ENCODE measurements around the gene GET4.

GET4 gene

DNA sequence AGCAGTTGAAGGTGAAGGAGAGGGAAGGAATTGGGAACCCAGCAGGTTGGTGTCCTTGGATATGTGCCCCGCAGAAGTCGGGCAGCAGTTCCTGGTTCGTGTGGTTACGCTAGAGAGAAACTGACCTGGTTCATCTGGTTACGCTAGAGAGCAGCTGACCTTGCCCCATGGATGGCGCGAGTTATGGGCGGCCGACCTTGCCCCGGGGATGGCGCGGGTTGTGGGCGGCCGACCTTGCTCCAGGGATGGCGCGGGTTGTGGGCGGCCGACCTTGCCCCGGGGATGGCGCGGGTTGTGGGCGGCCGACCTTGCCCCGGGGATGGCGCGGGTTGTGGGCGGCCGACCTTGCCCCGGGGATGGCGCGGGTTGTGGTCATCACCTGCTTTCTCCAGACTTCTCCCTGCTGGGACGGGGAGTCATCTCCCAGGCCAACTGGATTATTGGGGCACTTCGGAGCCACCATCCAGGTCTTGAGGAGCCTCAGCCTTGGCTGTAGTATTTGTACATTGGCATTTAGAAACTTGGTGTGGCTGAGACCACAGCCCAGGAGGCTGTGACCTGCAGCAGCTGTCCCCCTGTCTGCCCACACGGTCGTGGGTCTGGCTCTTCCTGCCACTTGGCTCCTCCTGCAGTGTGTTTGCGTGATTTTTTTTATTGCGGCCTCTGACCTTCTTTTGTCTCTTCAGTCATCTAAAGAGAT lies 6.1 kb downstream of the GET4 start:
- Histone ChIP-seq H3K36me3 (ENCODE audit: insufficient read depth, low read length) (no peaks in the 10 kb centered on the region; the same call in 1 of the 2 replicates), H3K9ac (ENCODE audit: low read depth, low read length) (no peak overlapping the region), H3K9me3 (ENCODE audit: control insufficient read depth, insufficient read depth, low read length) (no peaks in the 10 kb centered on the region), H3K4me1 (ENCODE audit: insufficient read depth, low read length) (no peaks in the 10 kb centered on the region; the same call in 1 of the 2 replicates)

- Histone ChIP-seq H3K9me3 (ENCODE audit: control insufficient read depth, insufficient read depth, low read length) (no peaks in the 10 kb centered on the region), H3K36me3 (ENCODE audit: insufficient read depth, low read length) (peaks cover 4% of the 10 kb centered on the region; the same call in 1 of the 2 replicates), H3K4me1 (ENCODE audit: insufficient read depth, low read length) (no peaks in the 10 kb centered on the region; the same call in 1 of the 2 replicates), H3K9ac (ENCODE audit: low read depth, low read length) (no peak overlapping the region)
Observed at GRCh38 chr7:883055-884021, 7.0 kb downstream of the GET4 start.

DNA sequence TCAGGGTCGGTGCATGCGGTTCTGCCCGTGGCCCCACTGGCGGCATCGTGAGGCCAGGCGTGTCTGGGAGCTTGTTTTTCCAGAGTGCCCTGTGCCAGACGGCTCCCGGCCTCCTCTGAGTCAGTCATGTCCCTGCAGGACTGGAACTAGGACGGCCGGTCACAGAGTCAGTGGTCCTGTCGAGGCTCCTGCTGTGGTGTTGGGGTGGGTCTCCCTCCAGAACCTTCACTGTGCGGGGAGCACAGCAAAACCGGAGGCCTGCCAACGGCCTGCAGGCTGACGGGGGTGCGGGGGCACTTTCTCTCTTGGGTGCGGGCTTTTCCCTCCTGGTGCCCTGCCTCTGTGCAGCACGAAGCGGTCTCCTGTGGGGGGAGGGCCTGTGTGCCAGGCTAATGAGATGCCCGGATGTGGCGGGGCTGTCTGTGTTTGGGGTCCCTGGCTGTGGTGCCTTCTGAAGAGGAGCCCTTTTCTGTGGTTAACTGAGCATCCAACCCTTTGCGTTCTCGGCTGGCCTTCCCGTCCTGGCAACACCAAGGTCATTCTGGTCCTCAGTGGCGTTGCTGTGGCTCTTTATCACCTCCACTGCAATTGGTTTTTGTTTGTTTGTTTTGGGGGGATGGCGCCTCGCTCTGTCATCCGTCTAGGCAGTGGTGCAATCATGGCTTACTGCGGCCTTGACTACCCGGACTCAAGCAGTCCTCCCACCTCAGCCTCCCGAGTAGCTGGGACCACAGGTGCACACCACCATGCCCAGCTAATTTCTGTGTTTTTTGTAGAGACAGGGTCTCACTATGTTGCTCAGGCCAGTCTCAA lies 8.0 kb downstream of the GET4 start:
- Histone ChIP-seq H3K9me3 (ENCODE audit: control insufficient read depth, insufficient read depth, low read length) (no peaks in the 10 kb centered on the region), H3K36me3 (ENCODE audit: insufficient read depth, low read length) (peaks cover 5% of the 10 kb centered on the region; the same call in 1 of the 2 replicates), H3K4me1 (ENCODE audit: insufficient read depth, low read length) (no peaks in the 10 kb centered on the region), H3K9ac (ENCODE audit: low read depth, low read length) (no peak overlapping the region)

GRCh38 chr7:885261-885892 lies 9.0 kb downstream of the GET4 start:
- H3K36me3 ChIP-seq (ENCODE audit: insufficient read depth, low read length) = peaks cover 5% of the 10 kb centered on the region; the same call in 1 of the 2 replicates
- H3K9me3 ChIP-seq (ENCODE audit: control insufficient read depth, insufficient read depth, low read length) = no peaks in the 10 kb centered on the region
- no peaks in the 10 kb centered on the region for H3K4me1 ChIP-seq (ENCODE audit: insufficient read depth, low read length)
- no peak overlapping the region for H3K9ac ChIP-seq (ENCODE audit: low read depth, low read length)

- Histone ChIP-seq H3K9me3 (ENCODE audit: control insufficient read depth, insufficient read depth, low read length) (no peaks in the 10 kb centered on the region), H3K4me1 (ENCODE audit: insufficient read depth, low read length) (no peaks in the 10 kb centered on the region), H3K36me3 (ENCODE audit: insufficient read depth, low read length) (peaks cover 6% of the 10 kb centered on the region; the same call in 1 of the 2 replicates), H3K9ac (ENCODE audit: low read depth, low read length) (no peak overlapping the region)
Observed at GRCh38 chr7:885893-886625, 9.7 kb downstream of the GET4 start.

DNA sequence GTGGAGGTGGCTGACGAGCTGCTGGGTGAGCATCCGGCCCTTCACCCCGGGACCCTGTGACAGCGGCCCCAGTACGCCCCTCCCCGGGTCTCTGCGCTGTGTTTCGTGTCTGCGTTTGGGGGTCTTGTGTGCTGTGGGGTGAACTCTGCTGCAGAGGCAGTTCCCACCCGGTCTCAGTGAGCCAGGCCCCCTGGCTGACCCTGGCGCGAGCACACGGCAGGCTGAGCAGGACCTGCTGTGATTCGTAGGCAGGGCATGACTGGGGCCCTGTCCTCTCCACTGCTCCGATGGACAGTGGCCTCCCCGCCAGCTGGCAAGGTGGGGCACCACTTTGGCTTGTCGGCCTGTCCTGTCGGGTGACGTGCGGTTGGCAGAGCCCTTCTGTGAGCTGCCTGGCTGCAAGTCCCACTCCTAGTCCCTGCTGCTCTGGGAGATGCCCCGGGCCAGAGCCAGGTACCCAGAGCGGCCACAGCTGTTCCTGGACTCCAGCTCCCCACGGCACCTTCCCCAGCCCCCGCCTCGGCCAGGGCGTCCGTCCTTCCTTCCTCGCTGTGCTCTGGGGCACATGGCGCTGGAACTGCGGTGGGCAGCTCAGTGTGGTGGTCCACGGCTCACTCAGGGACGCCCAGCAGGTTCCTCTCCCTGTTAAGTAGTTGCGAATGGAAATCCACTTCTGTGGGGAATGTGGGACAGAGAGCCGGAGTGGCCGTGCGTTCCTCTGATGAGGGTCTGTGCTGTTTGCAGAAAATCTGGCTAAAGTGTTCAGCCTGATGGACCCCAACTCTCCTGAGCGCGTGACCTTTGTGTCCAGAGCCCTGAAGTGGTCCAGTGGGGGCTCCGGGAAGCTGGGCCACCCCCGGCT lies 10.5 kb downstream of the GET4 start:
- H3K9me3 ChIP-seq (ENCODE audit: control insufficient read depth, insufficient read depth, low read length) = no peaks in the 10 kb centered on the region
- no peak overlapping the region for H3K9ac ChIP-seq (ENCODE audit: low read depth, low read length)
- no peaks in the 10 kb centered on the region for H3K4me1 ChIP-seq (ENCODE audit: insufficient read depth, low read length)
- H3K36me3 ChIP-seq (ENCODE audit: insufficient read depth, low read length) = peaks cover 9% of the 10 kb centered on the region; the same call in 1 of the 2 replicates

DNA sequence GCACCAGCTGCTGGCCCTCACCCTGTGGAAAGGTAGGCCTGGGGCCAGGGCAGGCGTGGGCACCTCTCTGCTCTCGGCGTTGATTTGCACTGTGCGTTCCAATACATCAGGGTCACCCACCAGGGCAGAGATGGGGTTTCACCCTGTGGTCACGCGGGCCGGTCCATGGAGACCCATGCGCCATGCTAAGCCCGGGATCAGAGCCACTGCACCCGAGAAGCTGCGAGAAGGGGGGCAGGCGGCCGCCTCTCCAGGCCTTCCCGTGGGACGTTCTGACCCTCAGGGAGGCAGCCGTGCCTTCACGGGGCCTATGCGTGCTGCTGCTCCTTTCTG lies 11.1 kb downstream of the GET4 start:
- Histone ChIP-seq H3K9me3 (ENCODE audit: control insufficient read depth, insufficient read depth, low read length) (no peaks in the 10 kb centered on the region), H3K9ac (ENCODE audit: low read depth, low read length) (no peak overlapping the region), H3K36me3 (ENCODE audit: insufficient read depth, low read length) (peaks cover 12% of the 10 kb centered on the region), H3K4me1 (ENCODE audit: insufficient read depth, low read length) (no peaks in the 10 kb centered on the region)

DNA sequence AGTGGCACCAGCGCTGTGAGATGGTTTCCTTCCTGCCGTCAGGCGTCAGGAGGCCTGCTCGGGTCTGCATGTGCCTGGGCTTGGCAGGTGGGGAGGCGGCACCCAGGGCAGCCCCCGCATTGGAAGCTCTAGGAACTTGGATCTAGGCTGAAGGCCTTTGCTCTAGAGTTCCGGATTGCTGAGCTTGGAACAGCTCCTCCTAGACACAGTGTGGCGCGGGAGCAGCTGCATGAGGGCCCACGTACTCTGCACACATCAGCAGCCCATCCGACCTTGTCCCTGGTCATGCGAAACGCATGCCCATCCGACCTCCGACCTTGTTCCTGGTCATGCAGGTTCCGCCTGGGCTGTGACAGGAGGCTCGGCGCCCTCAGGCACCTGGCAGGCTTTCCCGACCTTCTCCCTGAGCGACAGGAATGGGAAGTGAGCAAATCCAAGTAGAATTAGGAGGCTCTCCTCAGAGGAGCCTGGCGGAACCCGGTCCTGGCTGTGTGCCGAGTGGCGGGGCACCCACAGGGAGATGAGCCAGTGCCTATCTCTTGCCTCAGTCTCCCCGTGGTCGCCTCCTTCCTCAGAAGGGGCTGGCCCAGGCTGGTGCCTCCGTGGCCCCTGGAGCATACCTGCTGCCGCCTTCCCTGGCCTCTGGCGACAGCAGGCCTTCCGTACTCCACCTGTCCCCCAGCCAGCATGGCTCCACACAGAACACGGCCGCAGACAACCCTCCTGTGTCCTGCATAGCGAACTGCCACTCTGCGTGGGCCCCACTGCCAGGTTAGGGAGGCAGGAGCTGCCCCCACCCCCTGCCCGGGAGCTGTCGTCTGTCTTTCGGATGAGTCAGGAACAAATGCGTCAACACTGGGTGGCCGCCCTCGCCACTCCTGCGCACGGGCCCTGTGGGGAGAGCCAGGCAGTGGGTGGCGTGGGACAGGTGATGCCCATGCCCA lies 12.0 kb downstream of the GET4 start:
- H3K9ac ChIP-seq (ENCODE audit: low read depth, low read length) = no peak overlapping the region
- H3K36me3 ChIP-seq (ENCODE audit: insufficient read depth, low read length) = peaks cover 12% of the 10 kb centered on the region
- no peaks in the 10 kb centered on the region for H3K9me3 ChIP-seq (ENCODE audit: control insufficient read depth, insufficient read depth, low read length)
- H3K4me1 ChIP-seq (ENCODE audit: insufficient read depth, low read length) = no peaks in the 10 kb centered on the region

- H3K36me3 ChIP-seq (ENCODE audit: insufficient read depth, low read length) = peaks cover 12% of the 10 kb centered on the region
- no peaks in the 10 kb centered on the region for H3K9me3 ChIP-seq (ENCODE audit: control insufficient read depth, insufficient read depth, low read length)
- no peak overlapping the region for H3K9ac ChIP-seq (ENCODE audit: low read depth, low read length)
- no peaks in the 10 kb centered on the region for H3K4me1 ChIP-seq (ENCODE audit: insufficient read depth, low read length)
Observed at GRCh38 chr7:889025-889390, 12.7 kb downstream of the GET4 start.

DNA sequence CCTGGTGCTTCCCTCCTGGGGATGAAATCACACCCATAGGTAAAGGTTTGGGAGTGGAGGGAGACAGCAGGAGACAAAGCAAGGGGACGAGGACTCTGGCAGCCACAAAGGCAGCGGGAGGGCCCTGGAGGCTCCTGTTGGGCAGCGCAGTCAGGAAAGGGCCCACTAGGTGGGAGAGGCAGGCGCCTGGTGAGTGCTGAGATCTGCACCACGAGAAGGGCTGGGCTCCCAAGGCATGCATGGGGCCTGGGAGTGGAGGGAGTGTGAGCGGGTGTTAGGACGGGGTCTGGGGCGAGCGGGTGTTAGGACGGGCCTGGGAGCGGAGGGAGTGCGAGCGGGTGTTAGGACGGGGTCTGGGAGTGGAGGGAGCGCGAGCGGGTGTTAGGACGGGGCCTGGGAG lies 13.0 kb downstream of the GET4 start:
- Histone ChIP-seq H3K9ac (ENCODE audit: low read depth, low read length) (no peak overlapping the region), H3K36me3 (ENCODE audit: insufficient read depth, low read length) (peaks cover 12% of the 10 kb centered on the region), H3K9me3 (ENCODE audit: control insufficient read depth, insufficient read depth, low read length) (no peaks in the 10 kb centered on the region), H3K4me1 (ENCODE audit: insufficient read depth, low read length) (no peaks in the 10 kb centered on the region)

GRCh38 chr7:890868-891267 lies 14.5 kb downstream of the GET4 start:
- peaks cover 15% of the 10 kb centered on the region for H3K36me3 ChIP-seq (ENCODE audit: insufficient read depth, low read length)
- H3K9ac ChIP-seq (ENCODE audit: low read depth, low read length) = no peak overlapping the region

DNA sequence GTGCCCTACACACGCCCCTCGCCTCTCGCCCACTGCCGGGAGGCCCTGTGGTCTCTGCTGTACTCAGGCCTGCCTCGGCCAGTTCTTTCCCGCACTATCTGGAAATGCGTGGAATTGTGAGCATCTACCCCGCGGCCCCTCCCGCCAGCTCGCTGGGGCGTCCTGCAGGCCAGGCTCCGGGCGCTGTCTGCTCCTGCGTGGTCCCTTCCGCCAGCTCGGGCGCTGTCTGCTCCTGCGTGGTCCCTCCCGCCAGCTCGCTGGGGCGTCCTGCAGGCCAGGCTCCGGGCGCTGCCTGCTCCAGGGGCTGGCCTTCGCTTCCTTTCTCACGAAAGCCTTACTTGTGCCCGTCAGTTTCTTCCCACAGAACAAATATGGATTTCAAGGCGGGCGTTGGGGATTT lies 14.9 kb downstream of the GET4 start:
- Histone ChIP-seq H3K4me1 (ENCODE audit: insufficient read depth, low read length) (no peaks in the 10 kb centered on the region), H3K36me3 (ENCODE audit: insufficient read depth, low read length) (peaks cover 19% of the 10 kb centered on the region), H3K9ac (ENCODE audit: low read depth, low read length) (no peak overlapping the region), H3K9me3 (ENCODE audit: control insufficient read depth, insufficient read depth, low read length) (no peaks in the 10 kb centered on the region)

More at GRCh38 chr7:890868-891267, 14.5 kb downstream of the GET4 start:
- Histone ChIP-seq H3K9me3 (ENCODE audit: control insufficient read depth, insufficient read depth, low read length) (no peaks in the 10 kb centered on the region), H3K4me1 (ENCODE audit: insufficient read depth, low read length) (no peaks in the 10 kb centered on the region)
